AG04449 (cell line): ENCODE results near the gene EIF4A2.
A peak's percentile ranks its signal among the peaks of the same experiment; 100 is the strongest.
"Not testable (repeated sequence)": the region's sequence is repeated elsewhere in the genome, so short reads cannot be mapped to it uniquely, and the experiment has no call there.

Source experiments
- CTCF ChIA-PET: fragments of 350-600 bp; formaldehyde crosslinking; extraction: SDS; loops from one replicate; lab custom pipeline; 2021; ENCODE audit warnings: antibody characterized with exemption; lab: Yijun Ruan, JAX
- POLR2A ChIA-PET: fragments of 400-600, 350-600 bp; formaldehyde crosslinking; extraction: SDS; loops from one replicate; lab custom pipeline; 2020; ENCODE audit warnings: antibody characterized with exemption, inconsistent platforms; lab: Yijun Ruan, JAX
- DNase-seq: peaks from one replicate; pipeline ENCODE4 v3.0.0-alpha.2; 2010; ENCODE audit warnings: low read depth, low spot score
- H3K4me3 ChIP-seq: 2 replicates; pipeline ENCODE4 v1.5.1; 2011; ENCODE audit warnings: low read depth, mild to moderate bottlenecking, control low read depth, low read length
- CTCF ChIP-seq: IDR thresholded peaks from one replicate; pipeline ENCODE4 v1.5.1; 2011; ENCODE audit warnings: mild to moderate bottlenecking, moderate library complexity, low read length, control low read depth, inconsistent platforms; ENCODE audit not compliant: insufficient read depth; ENCODE audit errors: missing control alignments

The EIF4A2 gene

GRCh38 chr3:186802701-186803100 lies 19.3 kb downstream of the EIF4A2 start:
- no peak overlapping the region for H3K4me3 ChIP-seq
- no peak for TF ChIP-seq CTCF
- CTCF ChIA-PET, result interaction anchor here (0.9 kb wide), 1 partner anchor 19 kb away, joined by 5 read pairs; no protein-coding TSS in a partner anchor
- POLR2A ChIA-PET, result interaction anchor here (0.6 to 3.0 kb wide), 2 partner anchors 11 to 19 kb away, joined by 3 to 13 read pairs; partner anchors contain the start of gene EIF4A2
- DNase-seq, result no peak

GRCh38 chr3:186803447-186803846 lies 20.1 kb downstream of the EIF4A2 start:
- DNase-seq, H3K4me3 ChIP-seq: not testable (repeated sequence)
- CTCF ChIA-PET, result interaction anchor here (0.6 to 5.8 kb wide), 2 partner anchors 20 to 188 kb away, joined by 3 to 31 read pairs; partner anchors contain the start of gene AHSG
- POLR2A ChIA-PET, result interaction anchor here (3.0 kb wide), 1 partner anchor 19 kb away, joined by 13 read pairs; the partner anchor contains the start of gene EIF4A2

GRCh38 chr3:186806089-186807055 lies 23.0 kb downstream of the EIF4A2 start, which contains the start of gene RFC4:
RFC4 (minus strand) TSS chr3:186806482; CDS start chr3:186804713, 1,769 bp downstream.
- POLR2A ChIA-PET, result interaction anchor here (0.5 to 1.1 kb wide), 3 partner anchors 15 to 217 kb away, joined by 3 to 4 read pairs (median 3); no protein-coding TSS in a partner anchor
- no peak for DNase-seq
- CTCF ChIA-PET, result interaction anchor here (1.4 to 5.8 kb wide), 5 partner anchors 12 to 362 kb away, joined by 6 to 31 read pairs (median 6); partner anchors contain the start of genes AHSG and RPL39L
- no peak for TF ChIP-seq CTCF
- H3K4me3 ChIP-seq, result peak within 1 kb of the TSS; percentile 89

- H3K4me3 ChIP-seq, result peak overlapping the region; percentile 89
- ChIA-PET CTCF (interaction anchor here (1.4 to 5.8 kb wide), 4 partner anchors 11 to 361 kb away, joined by 6 to 31 read pairs (median 12); partner anchors contain the start of gene AHSG), POLR2A (interaction anchor here (0.5 to 1.1 kb wide), 2 partner anchors 23 to 218 kb away, joined by 3 to 4 read pairs; no protein-coding TSS in a partner anchor)
- no peak for DNase-seq
- TF ChIP-seq CTCF, result no peak
These were observed 23.9 kb downstream of the EIF4A2 start for GRCh38 chr3:186807231-186807630.

GRCh38 chr3:186810336-186810996 lies 27.1 kb downstream of the EIF4A2 start:
- POLR2A ChIA-PET, result no interaction called here
- no peak for DNase-seq
- CTCF ChIA-PET, result interaction anchor here (3.1 kb wide), 1 partner anchor 11 kb away, joined by 16 read pairs; no protein-coding TSS in a partner anchor
- no peak for TF ChIP-seq CTCF
- no peak overlapping the region for H3K4me3 ChIP-seq

GRCh38 chr3:186811313-186811712 lies 27.9 kb downstream of the EIF4A2 start:
- POLR2A ChIA-PET, CTCF ChIA-PET, H3K4me3 ChIP-seq, DNase-seq: not testable (repeated sequence)
